HUES64 (cell line): Measurements from ENCODE around the gene MRC1. TPM values are rescaled to one million over a fixed set of nuclear protein-coding genes. Genes with fewer than 3 reads are reported as not detected.

ENCODE experiments used
- H3K27ac ChIP-seq: 2 replicates; pipeline ENCODE4 v1.7.0; 2013; ENCODE audit warnings: low read depth, low read length, inconsistent platforms
- H3K27me3 ChIP-seq: 2 replicates; pipeline ENCODE4 v1.6.1; 2013; ENCODE audit warnings: mild to moderate bottlenecking, low read length; ENCODE audit not compliant: insufficient read depth
- H3K36me3 ChIP-seq: 2 replicates; pipeline ENCODE4 v1.6.1; 2013; ENCODE audit warnings: mild to moderate bottlenecking, low read length; ENCODE audit not compliant: insufficient read depth
- H3K4me1 ChIP-seq: 2 replicates; pipeline ENCODE4 v1.6.1; 2013; ENCODE audit warnings: mild to moderate bottlenecking, low read length, moderate library complexity; ENCODE audit not compliant: insufficient read depth
- H3K4me3 ChIP-seq: 2 replicates; pipeline ENCODE4 v1.5.1; 2013; ENCODE audit warnings: mild to moderate bottlenecking, low read length, moderate library complexity
- H3K9ac ChIP-seq: 2 replicates; pipeline ENCODE4 v1.6.1; 2013; ENCODE audit warnings: mild to moderate bottlenecking, low read depth, low read length
- H3K9me3 ChIP-seq: 2 replicates; pipeline ENCODE4 v1.6.1; 2013; ENCODE audit warnings: low read depth, low read length; ENCODE audit not compliant: insufficient read depth
- WGBS: fragments of 150-250, 120-280 bp; methylation state at CpG from one replicate; pipeline ENCODE4 v1.1.7; 2013; ENCODE audit warnings: missing lambda C conversion rate; 5-methylcytosine and 5-hydroxymethylcytosine counted together
- polyA plus RNA-seq, 2 experiments: library from polyadenylated mRNA; stranded (reverse); fragments of 50-300 nt; gene quantifications; one replicate each; pipeline ENCODE4 v1.2.3, GENCODE V29; 2013

MRC1 gene
- polyA plus RNA-seq (2013, experiment 1 of 2), result 0.05 TPM
- polyA plus RNA-seq (2013, experiment 2 of 2), result 0.06 TPM

GRCh38 chr10:17808971-17809841, at the start of gene MRC1:
Gene MRC1 (plus strand): TSS chr10:17809348. CDS start chr10:17809466, 118 bp downstream.
- no peak within 1 kb of the TSS for H3K27ac ChIP-seq
- H3K27me3 ChIP-seq, result no peaks in the 10 kb centered on the region
- no peaks in the 10 kb centered on the region for H3K9me3 ChIP-seq
- no peak within 1 kb of the TSS for H3K9ac ChIP-seq
- H3K36me3 ChIP-seq, result no peaks in the 10 kb centered on the region
- 90% methylated on average over 23 of the region's 23 CpGs for WGBS
- no peaks in the 10 kb centered on the region for H3K4me1 ChIP-seq
- no peak within 1 kb of the TSS for H3K4me3 ChIP-seq

GRCh38 chr10:17764142-17764541, 45.0 kb upstream of the MRC1 start:
- H3K27me3 ChIP-seq, result peaks cover 53% of the 10 kb centered on the region
- H3K27ac ChIP-seq, result no peak overlapping the region
- WGBS, result 14% methylated on average over 4 of the region's 4 CpGs
- H3K4me1 ChIP-seq, result peaks cover 5% of the 10 kb centered on the region; the same call in 1 of the 2 replicates
- H3K36me3 ChIP-seq, result no peaks in the 10 kb centered on the region
- no peak overlapping the region for H3K9ac ChIP-seq
- no peak overlapping the region for H3K4me3 ChIP-seq
- H3K9me3 ChIP-seq, result no peaks in the 10 kb centered on the region

GRCh38 chr10:17765602-17766001, 43.5 kb upstream of the MRC1 start:
- no peak overlapping the region for H3K4me3 ChIP-seq
- H3K9me3 ChIP-seq, result no peaks in the 10 kb centered on the region
- peaks cover 53% of the 10 kb centered on the region for H3K27me3 ChIP-seq
- peaks cover 5% of the 10 kb centered on the region; the same call in 1 of the 2 replicates for H3K4me1 ChIP-seq
- H3K36me3 ChIP-seq, result no peaks in the 10 kb centered on the region
- no peak overlapping the region for H3K27ac ChIP-seq
- H3K9ac ChIP-seq, result no peak overlapping the region
- WGBS, result 80% methylated on average over 3 of the region's 3 CpGs

- no peak overlapping the region for H3K9ac ChIP-seq
- no peaks in the 10 kb centered on the region for H3K36me3 ChIP-seq
- 82% methylated on average over 1 of the region's 1 CpG for WGBS
Measured at GRCh38 chr10:17766731-17767130, 42.4 kb upstream of the MRC1 start.

GRCh38 chr10:17768496-17768895, 40.7 kb upstream of the MRC1 start:
- 96% methylated on average over 5 of the region's 5 CpGs for WGBS
- Histone ChIP-seq H3K9me3 (no peaks in the 10 kb centered on the region), H3K27ac (no peak overlapping the region)

More at GRCh38 chr10:17766731-17767130, 42.4 kb upstream of the MRC1 start:
- Histone ChIP-seq H3K27ac (no peak overlapping the region), H3K9me3 (no peaks in the 10 kb centered on the region), H3K4me1 (peaks cover 5% of the 10 kb centered on the region; the same call in 1 of the 2 replicates), H3K27me3 (peaks cover 51% of the 10 kb centered on the region), H3K4me3 (no peak overlapping the region)

GRCh38 chr10:17768957-17769356, 40.2 kb upstream of the MRC1 start:
- no peak overlapping the region for H3K9ac ChIP-seq
- 77% methylated on average over 5 of the region's 5 CpGs for WGBS
- H3K4me1 ChIP-seq, result peaks cover 2% of the 10 kb centered on the region; the same call in 1 of the 2 replicates
- H3K9me3 ChIP-seq, result no peaks in the 10 kb centered on the region
- H3K27me3 ChIP-seq, result peaks cover 31% of the 10 kb centered on the region
- no peak overlapping the region for H3K4me3 ChIP-seq
- no peak overlapping the region for H3K27ac ChIP-seq
- H3K36me3 ChIP-seq, result no peaks in the 10 kb centered on the region

More at GRCh38 chr10:17768496-17768895, 40.7 kb upstream of the MRC1 start:
- Histone ChIP-seq H3K27me3 (peaks cover 35% of the 10 kb centered on the region), H3K9ac (no peak overlapping the region), H3K4me1 (peaks cover 5% of the 10 kb centered on the region; the same call in 1 of the 2 replicates), H3K36me3 (no peaks in the 10 kb centered on the region), H3K4me3 (no peak overlapping the region)

- Histone ChIP-seq H3K27ac (no peak overlapping the region), H3K27me3 (peaks cover 10% of the 10 kb centered on the region), H3K36me3 (no peaks in the 10 kb centered on the region), H3K4me3 (no peak overlapping the region), H3K9me3 (no peaks in the 10 kb centered on the region), H3K4me1 (no peaks in the 10 kb centered on the region), H3K9ac (no peak overlapping the region)
- WGBS, result 96% methylated on average over 4 of the region's 4 CpGs
Measured at GRCh38 chr10:17771017-17771416, 38.1 kb upstream of the MRC1 start.

GRCh38 chr10:17779784-17780183, 29.4 kb upstream of the MRC1 start:
- Histone ChIP-seq H3K4me1 (no peaks in the 10 kb centered on the region), H3K27me3 (no peaks in the 10 kb centered on the region), H3K36me3 (no peaks in the 10 kb centered on the region), H3K27ac (no peak overlapping the region), H3K9ac (no peak overlapping the region), H3K9me3 (no peaks in the 10 kb centered on the region), H3K4me3 (no peak overlapping the region)
- 96% methylated on average over 4 of the region's 4 CpGs for WGBS

- no peak overlapping the region for H3K9ac ChIP-seq
- H3K27me3 ChIP-seq, result no peaks in the 10 kb centered on the region
- H3K36me3 ChIP-seq, result no peaks in the 10 kb centered on the region
- H3K4me1 ChIP-seq, result no peaks in the 10 kb centered on the region
- no peak overlapping the region for H3K4me3 ChIP-seq
- H3K9me3 ChIP-seq, result no peaks in the 10 kb centered on the region
- no peak overlapping the region for H3K27ac ChIP-seq
- 92% methylated on average over 4 of the region's 4 CpGs for WGBS
Measured at GRCh38 chr10:17780727-17781126, 28.4 kb upstream of the MRC1 start.

GRCh38 chr10:17781856-17782255, 27.3 kb upstream of the MRC1 start:
- 72% methylated on average over 2 of the region's 2 CpGs for WGBS
- no peak overlapping the region for H3K4me3 ChIP-seq

GRCh38 chr10:17782921-17783665, 26.1 kb upstream of the MRC1 start:
- H3K27me3 ChIP-seq, result no peaks in the 10 kb centered on the region
- WGBS, result 96% methylated on average over 16 of the region's 16 CpGs
- no peak overlapping the region for H3K4me3 ChIP-seq
- H3K9me3 ChIP-seq, result no peaks in the 10 kb centered on the region
- H3K9ac ChIP-seq, result no peak overlapping the region
- no peak overlapping the region for H3K27ac ChIP-seq
- peaks cover 4% of the 10 kb centered on the region; the same call in 1 of the 2 replicates for H3K4me1 ChIP-seq
- H3K36me3 ChIP-seq, result no peaks in the 10 kb centered on the region

More at GRCh38 chr10:17781856-17782255, 27.3 kb upstream of the MRC1 start:
- H3K36me3 ChIP-seq, result no peaks in the 10 kb centered on the region
- no peak overlapping the region for H3K27ac ChIP-seq
- no peak overlapping the region for H3K9ac ChIP-seq
- H3K27me3 ChIP-seq, result no peaks in the 10 kb centered on the region
- no peaks in the 10 kb centered on the region for H3K9me3 ChIP-seq
- H3K4me1 ChIP-seq, result no peaks in the 10 kb centered on the region
